Mucosa of rectum (tissue), 2 donors: ENCODE data around the gene COL23A1.

Experiments
- H3K27ac ChIP-seq, 2 donors: one replicate each; pipeline ENCODE4 v1.7.0; 2013; ENCODE audit warnings: inconsistent platforms in 2 of 2, low read depth in 2 of 2, low read length in 2 of 2
- H3K27me3 ChIP-seq, 2 donors: one replicate each; pipeline ENCODE4 v1.7.0; 2013; ENCODE audit warnings: low read length in 2 of 2; ENCODE audit not compliant: control insufficient read depth in 2 of 2, insufficient read depth in 2 of 2
- H3K36me3 ChIP-seq, 2 donors: one replicate each; pipeline ENCODE4 v1.7.0; 2013; ENCODE audit warnings: low read length in 2 of 2; ENCODE audit not compliant: control insufficient read depth in 2 of 2, insufficient read depth in 2 of 2
- H3K4me1 ChIP-seq, 2 donors: one replicate each; pipeline ENCODE4 v1.7.0; 2013; ENCODE audit warnings: low read length in 2 of 2, mild to moderate bottlenecking in 1 of 2; ENCODE audit not compliant: control insufficient read depth in 2 of 2, insufficient read depth in 2 of 2
- H3K4me3 ChIP-seq, 2 donors: one replicate each; pipeline ENCODE4 v1.7.0; 2013; ENCODE audit warnings: low read length in 2 of 2
- H3K9ac ChIP-seq, 2 donors: one replicate each; pipeline ENCODE4 v1.7.0; 2013; ENCODE audit warnings: low read length in 2 of 2, low read depth in 1 of 2, mild to moderate bottlenecking in 1 of 2
- H3K9me3 ChIP-seq, 2 donors: one replicate each; pipeline ENCODE4 v1.7.0; 2013; ENCODE audit warnings: low read length in 2 of 2; ENCODE audit not compliant: control insufficient read depth in 2 of 2
- donor health status: healthy.
- donor health status: Normal muscosa, but diverticular disease.

COL23A1 gene

GRCh38 chr5:178273665-178274541, 316.3 kb downstream of the COL23A1 start:
- no peak overlapping the region for H3K27ac ChIP-seq
- peaks cover 0 to 4% of the 10 kb centered on the region in 2 donors for H3K27me3 ChIP-seq
- H3K9ac ChIP-seq: no peak overlapping the region
- no peak overlapping the region for H3K4me3 ChIP-seq
- no peaks in the 10 kb centered on the region for H3K4me1 ChIP-seq
- peaks cover 2 to 3% of the 10 kb centered on the region in 2 donors for H3K9me3 ChIP-seq
- H3K36me3 ChIP-seq: no peaks in the 10 kb centered on the region

- Histone ChIP-seq H3K27me3 (peaks cover 0 to 4% of the 10 kb centered on the region in 2 donors), H3K4me3 (no peak overlapping the region), H3K36me3 (no peaks in the 10 kb centered on the region), H3K27ac (no peak overlapping the region), H3K9ac (no peak overlapping the region), H3K4me1 (no peaks in the 10 kb centered on the region), H3K9me3 (peaks cover 2 to 3% of the 10 kb centered on the region in 2 donors)
Observed at GRCh38 chr5:178273041-178273440, 317.2 kb downstream of the COL23A1 start.

GRCh38 chr5:178272591-178272990, 317.6 kb downstream of the COL23A1 start:
- Histone ChIP-seq H3K27me3 (no peaks in the 10 kb centered on the region), H3K36me3 (no peaks in the 10 kb centered on the region), H3K9me3 (peaks cover 2 to 3% of the 10 kb centered on the region in 2 donors), H3K9ac (no peak overlapping the region), H3K4me3 (no peak overlapping the region), H3K4me1 (no peaks in the 10 kb centered on the region), H3K27ac (no peak overlapping the region)

GRCh38 chr5:178271726-178272479, 318.3 kb downstream of the COL23A1 start:
- Histone ChIP-seq H3K9me3 (peaks cover 2 to 3% of the 10 kb centered on the region in 2 donors), H3K4me3 (no peak overlapping the region), H3K9ac (no peak overlapping the region), H3K27ac (no peak overlapping the region), H3K4me1 (no peaks in the 10 kb centered on the region), H3K27me3 (no peaks in the 10 kb centered on the region), H3K36me3 (no peaks in the 10 kb centered on the region)

- Histone ChIP-seq H3K9ac (no peak overlapping the region), H3K36me3 (no peaks in the 10 kb centered on the region), H3K27ac (no peak overlapping the region), H3K4me1 (no peaks in the 10 kb centered on the region), H3K9me3 (peaks cover 2 to 3% of the 10 kb centered on the region in 2 donors), H3K27me3 (no peaks in the 10 kb centered on the region), H3K4me3 (no peak overlapping the region)
Observed at GRCh38 chr5:178271231-178271630, 319.0 kb downstream of the COL23A1 start.

- Histone ChIP-seq H3K4me3 (no peak overlapping the region), H3K4me1 (no peaks in the 10 kb centered on the region), H3K36me3 (no peaks in the 10 kb centered on the region), H3K9ac (no peak overlapping the region), H3K27ac (no peak overlapping the region), H3K27me3 (no peaks in the 10 kb centered on the region), H3K9me3 (no peaks in the 10 kb centered on the region)
Observed at GRCh38 chr5:178269499-178269898, 320.7 kb downstream of the COL23A1 start.

- Histone ChIP-seq H3K9ac (no peak overlapping the region), H3K4me1 (no peaks in the 10 kb centered on the region), H3K27me3 (no peaks in the 10 kb centered on the region), H3K9me3 (no peaks in the 10 kb centered on the region), H3K36me3 (no peaks in the 10 kb centered on the region), H3K27ac (no peak overlapping the region), H3K4me3 (no peak overlapping the region)
Observed at GRCh38 chr5:178267876-178268275, 322.3 kb downstream of the COL23A1 start.

- H3K4me1 ChIP-seq: no peaks in the 10 kb centered on the region
- H3K27me3 ChIP-seq: no peaks in the 10 kb centered on the region
- no peak overlapping the region for H3K27ac ChIP-seq
- no peak overlapping the region for H3K9ac ChIP-seq
- no peak overlapping the region for H3K4me3 ChIP-seq
- no peaks in the 10 kb centered on the region for H3K36me3 ChIP-seq
- H3K9me3 ChIP-seq: no peaks in the 10 kb centered on the region
Observed at GRCh38 chr5:178267245-178267644, 322.9 kb downstream of the COL23A1 start.

GRCh38 chr5:178266581-178266980, 323.6 kb downstream of the COL23A1 start:
- Histone ChIP-seq H3K9me3 (no peaks in the 10 kb centered on the region), H3K27me3 (no peaks in the 10 kb centered on the region), H3K9ac (no peak overlapping the region), H3K4me3 (no peak overlapping the region), H3K27ac (no peak overlapping the region), H3K4me1 (no peaks in the 10 kb centered on the region), H3K36me3 (no peaks in the 10 kb centered on the region)

- Histone ChIP-seq H3K9me3 (no peaks in the 10 kb centered on the region), H3K9ac (no peak overlapping the region), H3K36me3 (no peaks in the 10 kb centered on the region), H3K4me3 (no peak overlapping the region), H3K27ac (no peak overlapping the region), H3K4me1 (no peaks in the 10 kb centered on the region), H3K27me3 (no peaks in the 10 kb centered on the region)
Observed at GRCh38 chr5:178265746-178266145, 324.4 kb downstream of the COL23A1 start.
